Stomach (tissue), 9 donors: ENCODE data around the gene TAP1. TPM values are rescaled to one million over a fixed set of nuclear protein-coding genes. Genes with fewer than 3 reads are reported as not detected.
A peak's percentile ranks its signal among the peaks of the same experiment; 100 is the strongest.
"Not testable (repeated sequence)": the region's sequence is repeated elsewhere in the genome, so short reads cannot be mapped to it uniquely, and the experiment has no call there.

ENCODE experiments used
- DNase-seq, 2 donors: peaks; one replicate each; pipeline versions ENCODE4 v3.0.0 to v3.0.0-alpha.2; 2013 to 2019
- H3K27ac ChIP-seq, 5 donors: fragments of 200-600 bp in 4 of 5; sonication (generic) in 4 of 5; one replicate each; pipeline ENCODE4 v1.5.1; 2013 to 2019; ENCODE audit warnings: mild to moderate bottlenecking in 1 of 5, moderate library complexity in 1 of 5
- H3K27me3 ChIP-seq, 3 donors: fragments of 200-600 bp; sonication (generic); one replicate each; pipeline ENCODE4 v1.5.1; 2017 to 2019; ENCODE audit warnings: mixed run types in 1 of 3
- H3K36me3 ChIP-seq, 4 donors: fragments of 200-600 bp; sonication (generic); 1 replicate in 3 of 4; 2 replicates in 1 of 4; pipeline ENCODE4 v1.5.1; 2016 to 2019
- H3K4me1 ChIP-seq, 4 donors: fragments of 200-600 bp; sonication (generic); one replicate each; pipeline ENCODE4 v1.5.1; 2016 to 2019
- H3K4me3 ChIP-seq, 4 donors: fragments of 200-600 bp; sonication (generic) in 3 of 4; one replicate each; pipeline ENCODE4 v1.5.1; 2016 to 2019; ENCODE audit warnings: mild to moderate bottlenecking in 1 of 4
- H3K9me3 ChIP-seq, 4 donors: fragments of 200-600 bp; sonication (generic); one replicate each; pipeline ENCODE4 v1.5.1; 2016 to 2019
- CTCF ChIP-seq, 7 experiments: fragments of 450-650 bp in 4 of 7; fragments of 200-600 bp in 3 of 7; sonication (generic) in 3 of 7; IDR thresholded peaks; one replicate each; pipeline ENCODE4 v1.5.1; 2016 to 2019; ENCODE audit warnings: antibody characterized with exemption in 7 of 7, control low read depth in 2 of 7, mild to moderate bottlenecking in 1 of 7
- EP300 ChIP-seq: sonication (generic); formaldehyde crosslinking; IDR thresholded peaks from one replicate; pipeline ENCODE4 v1.6.1; 2017; ENCODE audit warnings: antibody characterized with exemption
- POLR2A ChIP-seq, 4 donors: fragments of 450-650 bp; IDR thresholded peaks; one replicate each; pipeline ENCODE4 v1.6.1; 2016; ENCODE audit warnings: antibody characterized with exemption in 4 of 4, control low read depth in 2 of 4, mild to moderate bottlenecking in 1 of 4, moderate library complexity in 1 of 4
- POLR2AphosphoS5 ChIP-seq, 3 donors: sonication (generic); formaldehyde crosslinking; IDR thresholded peaks; one replicate each; pipeline ENCODE4 v1.6.1; 2016; ENCODE audit warnings: antibody characterized with exemption in 3 of 3
- WGBS, 5 donors: extraction: QIAGEN DNeasy Blood & Tissue Kit in 3 of 5; methylation state at CpG; one replicate each; pipeline versions ENCODE4 v1.1.5 to v1.1.7; 2013 to 2018; 5-methylcytosine and 5-hydroxymethylcytosine counted together
- intact Hi-C: fragments of 100-400 bp; cut with DNase I; formaldehyde crosslinking; loops from one replicate; pipeline ENCODE4 v1.15.1; 2023; ENCODE audit warnings: low total_unique reads
- polyA plus RNA-seq, 3 donors: library from polyadenylated mRNA; stranded (reverse); fragments of 200-250 nt; gene quantifications; one replicate each; pipeline ENCODE4 v1.2.3, GENCODE V29; 2013
- total RNA-seq, 5 donors: library from RNA; depleted of rRNA; stranded (reverse); fragments of >200 nt; gene quantifications; one replicate each; pipeline versions ENCODE4 v1.1.0 to v1.2.3, GENCODE V29; 2014 to 2016
- donor health status: healthy with polysubstance abuse.
- donor health status: Bipolar disorder and iron deficiency.
- donor health status: healthy.

TAP1 gene
- total and polyA plus RNA-seq, 8 donors: 10.8 to 117 (median 25.3) TPM

GRCh38 chr6:32815115-32815514 is 38.4 kb downstream of the TAP1 start:
- TF ChIP-seq POLR2AphosphoS5 (IDR thresholded peaks at IDR 0.05) (no peak), EP300 (no peak)
- 75 to 80% (median 79%) methylated on average over 5 of the region's 5 CpGs for WGBS, 5 donors
- peak in 1 of 2 donors; percentile 39 for DNase-seq
- peak overlapping the region in 1 of 5 donors; percentile 45 for H3K27ac ChIP-seq
- H3K27me3 ChIP-seq: peaks cover 0 to 9% (median 0%) of the 10 kb centered on the region in 3 donors
- intact Hi-C loops: no loop called here
- no peaks in the 10 kb centered on the region for H3K9me3 ChIP-seq
- H3K4me1 ChIP-seq: no peaks in the 10 kb centered on the region
- H3K4me3 ChIP-seq: no peak overlapping the region
- H3K36me3 ChIP-seq: no peaks in the 10 kb centered on the region

GRCh38 chr6:32814145-32814544 is 39.4 kb downstream of the TAP1 start:
- WGBS, 5 donors: 68 to 92% (median 89%) methylated on average over 2 of the region's 2 CpGs
- Histone ChIP-seq H3K27ac (no peak overlapping the region), H3K4me3 (no peak overlapping the region), H3K4me1 (no peaks in the 10 kb centered on the region), H3K9me3 (no peaks in the 10 kb centered on the region), H3K36me3 (no peaks in the 10 kb centered on the region), H3K27me3 (peaks cover 0 to 9% (median 0%) of the 10 kb centered on the region in 3 donors)
- no peak for DNase-seq
- intact Hi-C loops: no loop called here
- TF ChIP-seq POLR2AphosphoS5 (IDR thresholded peaks at IDR 0.05): no peak
- TF ChIP-seq CTCF (IDR thresholded peaks at IDR 0.05): no peak
- TF ChIP-seq POLR2A (IDR thresholded peaks at IDR 0.05): no peak
- no peak for TF ChIP-seq EP300

GRCh38 chr6:32809171-32809570 is 44.3 kb downstream of the TAP1 start:
- intact Hi-C loops: no loop called here
- no peak for TF ChIP-seq EP300
- TF ChIP-seq CTCF (IDR thresholded peaks at IDR 0.05): no peak
- TF ChIP-seq POLR2A (IDR thresholded peaks at IDR 0.05): no peak
- TF ChIP-seq POLR2AphosphoS5 (IDR thresholded peaks at IDR 0.05): no peak
- peaks cover 0 to 26% (median 7%) of the 10 kb centered on the region in 3 donors for H3K27me3 ChIP-seq
- no peaks in the 10 kb centered on the region for H3K9me3 ChIP-seq
- H3K4me3 ChIP-seq: no peak overlapping the region
- H3K27ac ChIP-seq: no peak overlapping the region
- 0 to 51% (median 33%) methylated on average over 1 of the region's 1 CpG for WGBS, 5 donors
- no peak for DNase-seq
- no peaks in the 10 kb centered on the region for H3K4me1 ChIP-seq
- H3K36me3 ChIP-seq: no peaks in the 10 kb centered on the region

- no peak for DNase-seq
- TF ChIP-seq EP300 (no peak), CTCF (IDR thresholded peaks at IDR 0.05) (no peak), POLR2A (IDR thresholded peaks at IDR 0.05) (no peak), POLR2AphosphoS5 (IDR thresholded peaks at IDR 0.05) (no peak)
- Histone ChIP-seq H3K36me3 (no peaks in the 10 kb centered on the region), H3K4me3 (no peak overlapping the region), H3K27ac (no peak overlapping the region), H3K9me3 (no peaks in the 10 kb centered on the region), H3K4me1 (no peaks in the 10 kb centered on the region), H3K27me3 (peaks cover 0 to 30% (median 7%) of the 10 kb centered on the region in 3 donors)
- WGBS, 5 donors: 73 to 89% (median 75%) methylated on average over 3 to 5 of the region's 5 CpGs
- intact Hi-C loops: no loop called here
Measured at GRCh38 chr6:32807020-32807580, 46.4 kb downstream of the TAP1 start.

GRCh38 chr6:32805404-32805803 is 48.1 kb downstream of the TAP1 start:
- H3K36me3 ChIP-seq, intact Hi-C loops: not testable (repeated sequence)

More at GRCh38 chr6:32805404-32805803, 48.1 kb downstream of the TAP1 start:
- not testable (repeated sequence) for DNase-seq, H3K4me3 ChIP-seq, H3K4me1 ChIP-seq, H3K27ac ChIP-seq, H3K9me3 ChIP-seq
- peaks cover 0 to 44% (median 7%) of the 10 kb centered on the region in 3 donors for H3K27me3 ChIP-seq
